HG03025 (cell line): ENCODE results near the gene MAN1A1.

Experiments used
- ATAC-seq: cut with Tn5 transposase; IDR thresholded peaks from one replicate; pipeline ENCODE4 v1.9.1; 2021; ENCODE audit warnings: mild to moderate bottlenecking, moderate library complexity; ENCODE audit not compliant: unreplicated experiment, low FRiP score

Gene MAN1A1

DNA sequence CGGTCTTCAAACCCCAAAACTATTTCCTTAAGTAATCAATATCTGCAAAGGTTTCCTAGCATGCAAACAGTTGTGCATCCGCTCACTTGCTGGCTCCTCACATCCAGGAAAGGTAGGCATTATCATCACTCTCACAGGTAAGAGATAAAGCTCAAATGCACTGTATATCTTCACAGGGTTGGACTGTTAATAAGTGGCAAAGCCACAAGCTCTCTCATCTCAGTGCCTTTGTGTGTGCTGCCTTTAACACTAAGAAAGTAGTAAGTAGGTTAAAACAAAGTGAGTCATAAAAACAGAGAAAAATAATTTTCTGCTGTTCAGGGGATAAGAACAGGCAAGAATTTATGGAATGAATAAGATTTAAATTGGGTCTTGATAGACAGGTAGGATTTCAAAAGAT, 21.3 kb downstream of the MAN1A1 start:
- no peak for ATAC-seq

DNA sequence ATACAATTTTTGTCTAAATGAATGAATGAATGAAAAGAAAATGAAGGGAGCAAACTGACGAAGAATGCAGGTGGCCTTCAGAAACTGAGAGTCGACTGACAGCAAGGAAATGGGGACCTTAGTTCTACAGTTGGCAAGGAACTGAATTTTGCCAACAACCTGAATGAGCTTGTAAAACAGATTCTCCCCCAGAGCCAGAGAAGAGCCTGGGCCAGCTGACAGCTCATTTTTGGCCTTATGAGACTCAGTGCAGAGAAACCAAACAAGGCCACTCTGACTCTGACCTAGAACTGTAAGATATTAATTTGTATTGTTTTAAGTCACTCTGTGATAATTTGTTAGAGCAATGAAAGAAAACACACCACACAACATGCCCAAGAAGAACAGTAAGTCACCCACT, 21.8 kb downstream of the MAN1A1 start:
- no peak for ATAC-seq

DNA sequence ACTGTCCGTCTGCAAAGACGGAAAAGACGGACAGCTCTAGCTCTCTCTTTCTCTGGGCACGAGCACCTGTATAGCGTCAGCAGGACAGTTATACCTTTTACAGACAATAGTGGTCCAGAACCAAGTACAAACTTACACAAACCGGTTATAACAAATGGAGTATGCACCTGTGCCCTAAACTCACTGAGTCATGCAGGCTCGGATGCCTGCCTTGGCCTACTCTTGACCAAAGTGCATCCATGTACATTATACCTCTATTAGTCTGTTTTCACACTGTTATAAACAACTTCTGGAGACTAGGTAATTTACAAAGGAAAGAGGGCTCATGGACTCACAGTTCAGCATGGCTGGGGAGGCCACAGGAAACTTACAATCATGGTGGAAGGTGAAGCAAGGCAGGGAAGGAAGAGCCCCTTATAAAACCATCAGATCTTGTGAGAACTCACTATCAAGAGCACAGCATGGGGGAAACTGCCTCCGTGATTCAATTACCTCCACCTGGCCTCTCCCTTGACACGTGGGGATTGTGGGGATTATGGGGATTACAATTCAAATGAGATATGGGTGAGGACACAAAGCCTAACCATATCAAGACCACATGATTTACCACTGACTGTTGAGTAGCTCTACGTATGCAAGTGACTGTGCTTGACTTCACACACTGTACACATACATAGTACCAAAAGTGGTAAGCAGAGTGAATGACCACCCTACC, 23.1 kb downstream of the MAN1A1 start:
- no peak for ATAC-seq

- ATAC-seq, result no peak
Measured at GRCh38 chr6:119325559-119326265, 23.8 kb downstream of the MAN1A1 start.

GRCh38 chr6:119324718-119325117, 24.8 kb downstream of the MAN1A1 start:
- no peak for ATAC-seq

DNA sequence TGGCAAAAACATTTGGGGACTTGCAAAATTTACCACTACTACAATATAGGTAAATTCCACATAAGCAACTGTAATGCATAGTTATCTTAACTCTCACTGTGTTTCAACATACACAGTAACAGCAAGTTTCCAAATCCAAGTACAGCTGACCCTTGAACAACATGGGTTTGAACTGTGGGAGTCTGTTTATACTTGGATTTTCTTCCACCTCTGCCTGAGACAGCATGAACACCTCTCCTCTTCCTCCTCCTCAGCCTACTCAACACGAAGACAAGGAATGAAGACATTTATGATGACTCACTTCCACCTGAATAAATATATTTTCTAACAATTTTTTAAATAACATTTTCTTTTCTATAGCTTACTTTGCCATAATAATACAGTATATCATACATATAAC, 25.6 kb downstream of the MAN1A1 start:
- ATAC-seq, result no peak

DNA sequence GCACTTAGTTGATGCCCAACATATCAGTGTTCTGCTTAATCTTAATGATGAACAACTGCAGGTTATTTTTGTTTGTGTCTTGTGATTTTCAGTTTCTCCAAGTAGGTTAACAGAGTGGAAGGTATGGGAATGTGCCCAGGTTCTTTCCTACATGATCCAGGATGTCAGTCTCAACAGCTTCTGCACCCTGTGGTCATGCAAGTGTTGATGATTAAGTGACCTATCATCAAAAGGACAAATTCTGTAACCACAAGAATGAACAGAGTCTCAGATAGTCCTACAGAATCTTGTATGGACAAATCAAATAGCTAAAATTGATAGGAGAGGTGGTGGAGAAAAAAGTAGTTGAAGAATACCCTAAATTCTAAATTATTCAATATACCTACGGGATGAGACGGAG, 26.1 kb downstream of the MAN1A1 start:
- ATAC-seq, result no peak

- ATAC-seq, result no peak
Measured at GRCh38 chr6:119322715-119323350, 26.7 kb downstream of the MAN1A1 start.

DNA sequence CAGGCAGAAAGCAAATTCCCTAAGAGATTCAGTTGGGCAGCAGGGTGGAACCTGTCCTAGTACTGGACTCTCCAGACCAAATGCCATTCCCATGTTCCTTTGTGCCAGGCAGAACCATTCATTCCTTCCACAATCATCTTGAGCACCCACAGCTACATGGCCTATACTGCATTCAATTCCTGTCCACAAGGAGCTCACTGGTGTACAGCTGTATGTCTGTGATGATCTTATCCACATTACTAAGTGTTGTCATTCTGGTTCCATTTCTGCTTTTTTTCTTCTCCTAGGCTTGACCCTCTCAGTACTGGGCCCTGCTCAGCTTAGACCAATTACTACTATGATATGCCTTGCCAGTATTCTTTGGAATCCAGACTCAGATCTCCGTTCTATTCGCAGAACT, 27.5 kb downstream of the MAN1A1 start:
- ATAC-seq, result no peak

- no peak for ATAC-seq
Measured at GRCh38 chr6:119319694-119320093, 29.9 kb downstream of the MAN1A1 start.

DNA sequence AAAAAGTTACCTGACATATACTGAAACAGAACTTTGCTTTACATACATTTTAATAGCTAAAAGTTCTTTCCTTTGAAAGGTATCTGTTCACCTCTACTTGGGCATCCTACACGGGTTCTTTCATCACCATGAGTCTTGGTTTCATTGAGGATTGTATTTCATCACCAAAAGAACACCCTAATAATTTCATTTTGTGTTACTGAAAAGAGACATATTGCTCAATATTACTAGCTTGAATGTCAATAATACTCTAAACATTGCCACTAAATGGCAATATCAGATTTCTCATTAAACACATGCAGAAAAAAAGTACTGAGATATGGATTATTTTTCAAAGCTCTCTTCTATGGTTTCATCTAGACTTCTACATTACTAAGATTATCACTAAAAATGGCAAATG, 30.8 kb downstream of the MAN1A1 start:
- ATAC-seq, result no peak

DNA sequence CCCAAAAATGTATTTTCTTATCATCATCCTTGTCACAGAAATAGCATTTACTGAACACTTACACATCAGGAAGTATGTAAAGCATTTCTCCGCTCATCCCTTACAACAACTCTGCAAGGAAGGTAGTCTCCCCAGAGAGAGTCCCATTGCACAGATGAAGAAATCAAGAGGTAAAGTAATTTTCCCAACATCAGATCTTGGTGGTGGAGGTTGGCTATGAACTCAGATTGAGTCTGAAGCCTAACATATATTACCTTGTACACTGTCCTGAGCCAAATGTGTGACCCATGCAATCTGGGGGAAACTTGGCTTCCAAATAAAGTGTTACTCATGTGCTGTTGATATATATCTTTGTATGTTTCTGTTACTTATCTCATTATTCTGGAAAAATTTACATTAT, 31.4 kb downstream of the MAN1A1 start:
- no peak for ATAC-seq

- no peak for ATAC-seq
Measured at GRCh38 chr6:119317007-119317406, 32.6 kb downstream of the MAN1A1 start.

- peak; percentile 64 for ATAC-seq
Measured at GRCh38 chr6:119314885-119315272, 34.7 kb downstream of the MAN1A1 start.

DNA sequence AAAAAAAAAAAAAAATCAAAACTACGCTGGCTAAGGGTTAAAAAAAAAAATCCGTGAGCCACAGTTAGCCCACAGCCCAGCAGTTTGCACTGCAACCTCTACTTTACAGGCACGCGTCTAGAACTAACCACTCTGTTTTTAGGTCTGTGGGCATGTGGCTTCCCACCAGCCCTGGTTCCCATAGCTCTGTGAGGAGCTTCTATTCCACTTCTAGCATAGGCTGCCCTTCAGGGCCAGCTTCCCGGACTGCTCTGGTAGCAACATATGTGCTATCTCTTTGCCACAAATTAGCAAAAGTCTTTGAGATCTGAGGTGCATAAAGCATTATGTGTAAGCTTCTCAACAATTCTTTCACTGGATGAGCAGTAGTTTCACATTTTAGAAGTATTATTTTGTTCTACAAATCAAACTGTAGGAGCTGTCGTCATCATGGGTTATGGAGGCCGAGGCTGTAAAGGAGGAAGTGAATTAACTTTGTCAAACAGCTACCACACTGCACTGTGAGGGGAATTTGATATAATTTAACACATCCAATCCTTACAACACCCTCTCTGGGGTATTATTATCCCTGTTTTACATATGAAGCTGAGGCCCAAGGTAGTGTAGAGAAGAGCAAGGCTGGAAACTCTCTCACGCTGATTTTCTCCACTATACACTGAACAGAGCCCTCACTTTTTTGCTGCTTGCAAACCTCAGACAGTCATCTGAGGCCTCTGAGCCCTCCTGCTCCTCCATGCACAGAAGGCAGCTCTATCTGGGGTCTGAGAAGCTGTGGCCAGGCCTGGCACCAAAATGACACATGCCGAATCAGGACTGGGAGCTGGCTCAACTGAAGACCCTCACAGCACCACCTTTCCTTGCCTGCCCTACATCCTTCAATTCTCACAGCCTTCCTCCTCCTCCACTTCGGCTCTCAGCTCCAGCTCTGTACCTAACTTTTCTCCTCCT, 35.4 kb downstream of the MAN1A1 start:
- peak; percentile 54 for ATAC-seq

GRCh38 chr6:119312875-119313338, 36.7 kb downstream of the MAN1A1 start:
- peak; percentile 36 for ATAC-seq

DNA sequence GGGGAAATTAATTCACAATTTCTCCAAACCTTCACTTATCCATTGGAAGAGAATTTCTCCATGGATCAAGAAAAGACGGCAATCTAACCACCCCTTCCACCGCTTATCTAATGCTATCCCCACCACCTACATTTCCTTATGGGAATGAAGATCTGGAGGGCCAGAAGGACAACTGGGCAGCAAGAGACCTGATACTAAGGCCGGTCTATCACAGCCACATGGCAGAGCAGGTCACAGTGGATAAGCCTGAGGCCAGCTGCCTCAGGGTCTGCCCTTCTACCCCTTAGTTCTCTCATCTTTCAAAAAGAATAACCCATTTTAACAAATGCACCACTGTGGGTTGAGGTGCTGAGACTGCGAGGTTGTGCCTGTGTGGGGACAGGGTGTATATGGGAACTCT, 37.1 kb downstream of the MAN1A1 start:
- ATAC-seq, result no peak

- ATAC-seq, result no peak
Measured at GRCh38 chr6:119311514-119312142, 37.9 kb downstream of the MAN1A1 start.

GRCh38 chr6:119310486-119311036, 39.0 kb downstream of the MAN1A1 start:
- no peak for ATAC-seq
